CD8-positive, alpha-beta memory T cell (primary cell): ENCODE measurements around the gene KLK11. TPM values are rescaled to one million over a fixed set of nuclear protein-coding genes. Genes with fewer than 3 reads are reported as not detected.

Experiments
- CTCF ChIA-PET: fragments of 350-600 bp; sonication (Branson Sonifier 250); formaldehyde crosslinking; loops from one replicate; lab custom pipeline; 2021; ENCODE audit warnings: antibody characterized with exemption; lab: Charles Lee
- POLR2A ChIA-PET: fragments of 350-600 bp; sonication (Branson Sonifier 250); formaldehyde crosslinking; loops from one replicate; lab custom pipeline; 2021; ENCODE audit warnings: antibody characterized with exemption; lab: Charles Lee
- DNase-seq, 5 donors: peaks; one replicate each; pipeline versions ENCODE4 v3.0.0 to v3.0.0-alpha.2; 2020 to 2022; ENCODE audit warnings: mixed read lengths in 1 of 5
- H3K27ac ChIP-seq: one replicate; pipeline ENCODE4 v1.7.0; 2013; ENCODE audit warnings: low read depth, mild to moderate bottlenecking, low read length, moderate library complexity
- H3K27me3 ChIP-seq: 2 replicates; pipeline ENCODE4 v1.7.0; 2013; ENCODE audit warnings: low read length, mild to moderate bottlenecking; ENCODE audit not compliant: insufficient read depth, poor library complexity, severe bottlenecking
- H3K36me3 ChIP-seq: 2 replicates; pipeline ENCODE4 v1.7.0; 2013; ENCODE audit warnings: mild to moderate bottlenecking, low read length, moderate library complexity; ENCODE audit not compliant: insufficient read depth
- H3K4me1 ChIP-seq: 2 replicates; pipeline ENCODE4 v1.7.0; 2013; ENCODE audit warnings: mild to moderate bottlenecking, low read length, moderate library complexity; ENCODE audit not compliant: insufficient read depth
- H3K4me3 ChIP-seq: 2 replicates; pipeline ENCODE4 v1.7.0; 2013; ENCODE audit warnings: mild to moderate bottlenecking, low read length
- H3K9me3 ChIP-seq: 2 replicates; pipeline ENCODE4 v1.7.0; 2013; ENCODE audit warnings: mild to moderate bottlenecking, low read length
- H3K27ac Mint-ChIP-seq, 8 donors: one replicate each; pipeline ENCODE4 v1.8.0; 2020 to 2021; ENCODE audit warnings: mixed read lengths in 8 of 8, mild to moderate bottlenecking in 6 of 8, inconsistent platforms in 3 of 8, moderate library complexity in 3 of 8
- H3K27me3 Mint-ChIP-seq, 2 donors: one replicate each; pipeline ENCODE4 v1.8.0; 2020 to 2021; ENCODE audit warnings: mixed read lengths in 2 of 2, mild to moderate bottlenecking in 1 of 2, moderate library complexity in 1 of 2
- H3K36me3 Mint-ChIP-seq, 3 donors: one replicate each; pipeline ENCODE4 v1.8.0; 2020 to 2021; ENCODE audit warnings: mixed read lengths in 3 of 3, inconsistent platforms in 1 of 3, mild to moderate bottlenecking in 1 of 3
- H3K4me1 Mint-ChIP-seq, 3 donors: one replicate each; pipeline ENCODE4 v1.8.0; 2020 to 2021; ENCODE audit warnings: mixed read lengths in 3 of 3, inconsistent platforms in 1 of 3, mild to moderate bottlenecking in 1 of 3
- H3K4me3 Mint-ChIP-seq, 7 donors: one replicate each; pipeline ENCODE4 v1.8.0; 2020 to 2021; ENCODE audit warnings: mixed read lengths in 7 of 7, mild to moderate bottlenecking in 6 of 7, moderate library complexity in 4 of 7, inconsistent platforms in 2 of 7
- H3K9me3 Mint-ChIP-seq, 5 donors: one replicate each; pipeline ENCODE4 v1.8.0; 2020 to 2022; ENCODE audit warnings: mixed read lengths in 5 of 5, mild to moderate bottlenecking in 3 of 5, moderate library complexity in 2 of 5, inconsistent platforms in 1 of 5
- polyA plus RNA-seq: library from polyadenylated mRNA; unstranded; fragments of 300-500 nt; fragmentation: Illumina TruSeq; gene quantifications from one replicate; pipeline ENCODE4 v1.2.3, GENCODE V29; 2021
- total RNA-seq, 2 experiments: library from RNA; stranded (reverse); gene quantifications; one replicate each; pipeline ENCODE4 v1.2.3, GENCODE V29; 2021

Gene KLK11
- total and polyA plus RNA-seq, 3 experiments from 2014 or later, result not detected

- Histone ChIP-seq H3K9me3 (no peaks in the 10 kb centered on the region), H3K27ac (no peak overlapping the region), H3K4me1 (no peaks in the 10 kb centered on the region), H3K27me3 (no peaks in the 10 kb centered on the region), H3K4me3 (no peak overlapping the region), H3K36me3 (no peaks in the 10 kb centered on the region)
- ChIA-PET POLR2A (no interaction called here), CTCF (no interaction called here)
- Mint-ChIP-seq H3K27ac (peak overlapping the region in 1 of 8 donors; percentile 32), H3K36me3 (no peaks in the 10 kb centered on the region), H3K9me3 (peaks cover 0 to 7% (median 0%) of the 10 kb centered on the region in 5 donors), H3K4me3 (no peak overlapping the region), H3K4me1 (no peaks in the 10 kb centered on the region), H3K27me3 (peaks cover 29 to 59% of the 10 kb centered on the region in 2 donors)
- DNase-seq, result no peak
These were observed 53.5 kb downstream of the KLK11 start for GRCh38 chr19:50972795-50973376.

Other genes with a start within 250 kb of the KLK11 start
- not detected for gene ACP4, start 236.2 kb downstream of the KLK11 start, total RNA-seq
- gene ACP4, start 236.2 kb downstream of the KLK11 start, polyA plus RNA-seq, result not detected
- under 1 TPM; 0.27 to 0.39 TPM for gene KLK1, start 202.8 kb downstream of the KLK11 start, total RNA-seq
- gene KLK1, start 202.8 kb downstream of the KLK11 start, polyA plus RNA-seq, result not detected
- gene KLK15, start 193.0 kb downstream of the KLK11 start, total RNA-seq, result not detected
- gene KLK15, start 193.0 kb downstream of the KLK11 start, polyA plus RNA-seq, result not detected
- gene KLK3, start 171.7 kb downstream of the KLK11 start, total RNA-seq, result not detected
- gene KLK3, start 171.7 kb downstream of the KLK11 start, polyA plus RNA-seq, result not detected
- not detected for gene KLK2, start 153.2 kb downstream of the KLK11 start, total RNA-seq
- not detected for gene KLK2, start 153.2 kb downstream of the KLK11 start, polyA plus RNA-seq
- not detected for gene KLK4, start 115.2 kb downstream of the KLK11 start, total RNA-seq
- gene KLK4, start 115.2 kb downstream of the KLK11 start, polyA plus RNA-seq, result not detected
- gene KLK5, start 73.6 kb downstream of the KLK11 start, total RNA-seq, result not detected
- gene KLK5, start 73.6 kb downstream of the KLK11 start, polyA plus RNA-seq, result not detected
- not detected for gene KLK6, start 57.0 kb downstream of the KLK11 start, total RNA-seq
- not detected for gene KLK6, start 57.0 kb downstream of the KLK11 start, polyA plus RNA-seq
- gene KLK7, start 42.7 kb downstream of the KLK11 start, total RNA-seq, result not detected
- gene KLK7, start 42.7 kb downstream of the KLK11 start, polyA plus RNA-seq, result not detected
- gene KLK8, start 25.0 kb downstream of the KLK11 start, total RNA-seq, result not detected
- gene KLK8, start 25.0 kb downstream of the KLK11 start, polyA plus RNA-seq, result not detected
- gene KLK10, start 6.9 kb downstream of the KLK11 start, total RNA-seq, result not detected
- gene KLK10, start 6.9 kb downstream of the KLK11 start, polyA plus RNA-seq, result not detected
- gene KLK12, start 8.4 kb upstream of the KLK11 start, total RNA-seq, result not detected
- not detected for gene KLK12, start 8.4 kb upstream of the KLK11 start, polyA plus RNA-seq
- gene KLK13, start 38.5 kb upstream of the KLK11 start, total RNA-seq, result not detected
- not detected for gene KLK13, start 38.5 kb upstream of the KLK11 start, polyA plus RNA-seq
- under 1 TPM; 0.26 to 0.31 TPM for gene KLK14, start 56.3 kb upstream of the KLK11 start, total RNA-seq
- not detected for gene KLK14, start 56.3 kb upstream of the KLK11 start, polyA plus RNA-seq
- gene CTU1, start 81.8 kb upstream of the KLK11 start, total RNA-seq, result 10 to 100 TPM; 11.0 to 13.4 TPM
- 8.8 TPM for gene CTU1, start 81.8 kb upstream of the KLK11 start, polyA plus RNA-seq
- under 1 TPM; 0.46 to 0.93 TPM for gene SIGLEC9, start 98.3 kb upstream of the KLK11 start, total RNA-seq
- 3.6 TPM for gene SIGLEC9, start 98.3 kb upstream of the KLK11 start, polyA plus RNA-seq
- gene SIGLEC7, start 115.7 kb upstream of the KLK11 start, total RNA-seq, result under 1 TPM; 0.42 to 0.46 TPM
- gene SIGLEC7, start 115.7 kb upstream of the KLK11 start, polyA plus RNA-seq, result 2.5 TPM
- under 1 TPM; 0.47 to 0.70 TPM for gene CD33, start 198.5 kb upstream of the KLK11 start, total RNA-seq
- gene CD33, start 198.5 kb upstream of the KLK11 start, polyA plus RNA-seq, result not detected
- gene SIGLECL1, start 224.5 kb upstream of the KLK11 start, total RNA-seq, result not detected
- not detected for gene SIGLECL1, start 224.5 kb upstream of the KLK11 start, polyA plus RNA-seq